ENCODE results near the gene COMMD7.

- TF ChIP-seq CTCF (IDR thresholded peaks at IDR 0.05; ENCODE audit: low read length) (no peak), EZH2 (optimal IDR thresholded peaks at IDR 0.05; ENCODE audit: low read depth, low read length) (no peak), EZH2phosphoT487 (IDR thresholded peaks at IDR 0.05; ENCODE audit: low read length) (no peak)
Measured at GRCh38 chr20:32663335-32664011, 79.8 kb downstream of the COMMD7 start.

All from MM.1S (cell line).